ENCODE measurements around the gene PTPRT.

- TF ChIP-seq EZH2 (IDR thresholded peaks at IDR 0.05; ENCODE audit: low read length, missing control alignments): no peak
- TF ChIP-seq, protein P1, sequence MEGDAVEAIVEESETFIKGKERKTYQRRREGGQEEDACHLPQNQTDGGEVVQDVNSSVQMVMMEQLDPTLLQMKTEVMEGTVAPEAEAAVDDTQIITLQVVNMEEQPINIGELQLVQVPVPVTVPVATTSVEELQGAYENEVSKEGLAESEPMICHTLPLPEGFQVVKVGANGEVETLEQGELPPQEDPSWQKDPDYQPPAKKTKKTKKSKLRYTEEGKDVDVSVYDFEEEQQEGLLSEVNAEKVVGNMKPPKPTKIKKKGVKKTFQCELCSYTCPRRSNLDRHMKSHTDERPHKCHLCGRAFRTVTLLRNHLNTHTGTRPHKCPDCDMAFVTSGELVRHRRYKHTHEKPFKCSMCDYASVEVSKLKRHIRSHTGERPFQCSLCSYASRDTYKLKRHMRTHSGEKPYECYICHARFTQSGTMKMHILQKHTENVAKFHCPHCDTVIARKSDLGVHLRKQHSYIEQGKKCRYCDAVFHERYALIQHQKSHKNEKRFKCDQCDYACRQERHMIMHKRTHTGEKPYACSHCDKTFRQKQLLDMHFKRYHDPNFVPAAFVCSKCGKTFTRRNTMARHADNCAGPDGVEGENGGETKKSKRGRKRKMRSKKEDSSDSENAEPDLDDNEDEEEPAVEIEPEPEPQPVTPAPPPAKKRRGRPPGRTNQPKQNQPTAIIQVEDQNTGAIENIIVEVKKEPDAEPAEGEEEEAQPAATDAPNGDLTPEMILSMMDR (conservative IDR thresholded peaks at IDR 0.05 in 1 of 2, IDR thresholded peaks at IDR 0.05 in 1 of 2; ENCODE audit: low read depth in 1 of 2, low read length in 2 of 2): no peak
These were observed 253.2 kb downstream of the PTPRT start for GRCh38 chr20:42936482-42936881.
